Liver (tissue), 9 donors: ENCODE measurements around the gene CDC5L. TPM values are rescaled to one million over a fixed set of nuclear protein-coding genes. Genes with fewer than 3 reads are reported as not detected.

Experiments used
- DNase-seq: peaks from one replicate; pipeline ENCODE4 v3.0.0-alpha.2; 2017; ENCODE audit warnings: low spot score
- H3K27ac ChIP-seq, 2 donors: one replicate each; pipeline ENCODE4 v1.7.0; 2013; ENCODE audit warnings: inconsistent platforms in 2 of 2, low read length in 2 of 2, control low read depth in 1 of 2, low read depth in 1 of 2, mild to moderate bottlenecking in 1 of 2
- H3K27me3 ChIP-seq, 4 donors: one replicate each; pipeline versions ENCODE4 v1.6.1 to v1.7.0; 2013; ENCODE audit warnings: low read length in 3 of 4, inconsistent platforms in 1 of 4, mild to moderate bottlenecking in 1 of 4, moderate library complexity in 1 of 4; ENCODE audit not compliant: control insufficient read depth in 4 of 4, insufficient read depth in 4 of 4
- H3K36me3 ChIP-seq, 4 donors: one replicate each; pipeline versions ENCODE4 v1.6.1 to v1.7.0; 2013; ENCODE audit warnings: low read length in 3 of 4, mild to moderate bottlenecking in 3 of 4, low read depth in 1 of 4, moderate library complexity in 1 of 4; ENCODE audit not compliant: control insufficient read depth in 4 of 4, insufficient read depth in 3 of 4
- H3K4me1 ChIP-seq, 4 donors: one replicate each; pipeline versions ENCODE4 v1.6.1 to v1.7.0; 2013; ENCODE audit warnings: low read length in 3 of 4, mild to moderate bottlenecking in 3 of 4, moderate library complexity in 1 of 4; ENCODE audit not compliant: control insufficient read depth in 4 of 4, insufficient read depth in 4 of 4
- H3K4me3 ChIP-seq, 3 donors: one replicate each; pipeline versions ENCODE4 v1.6.1 to v1.7.0; 2013; ENCODE audit warnings: low read length in 3 of 3, control low read depth in 1 of 3, low read depth in 1 of 3, mild to moderate bottlenecking in 1 of 3
- H3K9ac ChIP-seq, 2 donors: one replicate each; pipeline ENCODE4 v1.7.0; 2013; ENCODE audit warnings: low read length in 2 of 2, mild to moderate bottlenecking in 2 of 2, moderate library complexity in 2 of 2, control low read depth in 1 of 2, low read depth in 1 of 2
- H3K9me3 ChIP-seq, 4 donors: one replicate each; pipeline versions ENCODE4 v1.6.1 to v1.7.0; 2013; ENCODE audit warnings: low read length in 3 of 4; ENCODE audit not compliant: control insufficient read depth in 4 of 4
- ATF3 ChIP-seq: IDR thresholded peaks from 2 replicates; pipeline ENCODE4 v1.6.1; 2016; ENCODE audit warnings: antibody characterized with exemption
- CTCF ChIP-seq: fragments of 150-350 bp; IDR thresholded peaks from 2 replicates; pipeline ENCODE4 v1.5.1; 2017; ENCODE audit warnings: improper control_type of control experiment, low read depth, low read length; ENCODE audit not compliant: missing input control
- EGR1 ChIP-seq, 2 donors: IDR thresholded peaks; 2 replicates each; pipeline ENCODE4 v1.6.1; 2016 to 2018; ENCODE audit warnings: antibody characterized with exemption in 2 of 2, low read depth in 2 of 2
- FOXA1 ChIP-seq: IDR thresholded peaks from 2 replicates; pipeline ENCODE4 v1.6.1; 2016; ENCODE audit warnings: antibody characterized with exemption
- FOXA2 ChIP-seq: IDR thresholded peaks from 2 replicates; pipeline ENCODE4 v1.6.1; 2016; ENCODE audit warnings: antibody characterized with exemption
- GABPA ChIP-seq, 2 donors: IDR thresholded peaks in 1 of 2; conservative IDR thresholded peaks in 1 of 2; 2 replicates each; pipeline ENCODE4 v1.6.1; 2016; ENCODE audit warnings: antibody characterized with exemption in 2 of 2, mild to moderate bottlenecking in 1 of 2, moderate library complexity in 1 of 2
- HNF4A ChIP-seq, 2 donors: conservative IDR thresholded peaks; 2 replicates each; pipeline ENCODE4 v1.6.1; 2016; ENCODE audit warnings: antibody characterized with exemption in 2 of 2, mild to moderate bottlenecking in 2 of 2
- HNF4G ChIP-seq: IDR thresholded peaks from 2 replicates; pipeline ENCODE4 v1.6.1; 2016; ENCODE audit warnings: antibody characterized with exemption
- JUND ChIP-seq, 2 donors: IDR thresholded peaks; 2 replicates each; pipeline ENCODE4 v1.6.1; 2016; ENCODE audit warnings: antibody characterized with exemption in 2 of 2
- MAX ChIP-seq: IDR thresholded peaks from 2 replicates; pipeline ENCODE4 v1.6.1; 2016; ENCODE audit warnings: antibody characterized with exemption
- NR2F2 ChIP-seq: IDR thresholded peaks from 2 replicates; pipeline ENCODE4 v1.6.1; 2016; ENCODE audit warnings: antibody characterized with exemption
- RAD21 ChIP-seq, 2 donors: IDR thresholded peaks; 2 replicates each; pipeline ENCODE4 v1.6.1; 2016; ENCODE audit warnings: antibody characterized with exemption in 2 of 2, mild to moderate bottlenecking in 2 of 2
- REST ChIP-seq: IDR thresholded peaks from 2 replicates; pipeline ENCODE4 v1.6.1; 2016; ENCODE audit warnings: antibody characterized with exemption, mild to moderate bottlenecking
- RXRA ChIP-seq, 2 donors: IDR thresholded peaks; 2 replicates each; pipeline ENCODE4 v1.6.1; 2017 to 2018; ENCODE audit warnings: antibody characterized with exemption in 2 of 2, mild to moderate bottlenecking in 1 of 2
- SP1 ChIP-seq: IDR thresholded peaks from 2 replicates; pipeline ENCODE4 v1.6.1; 2018; ENCODE audit warnings: antibody characterized with exemption, mild to moderate bottlenecking
- TAF1 ChIP-seq: conservative IDR thresholded peaks from 2 replicates; pipeline ENCODE4 v1.6.1; 2016; ENCODE audit warnings: antibody characterized with exemption, mild to moderate bottlenecking
- YY1 ChIP-seq: IDR thresholded peaks from 2 replicates; pipeline ENCODE4 v1.6.1; 2016; ENCODE audit warnings: antibody characterized with exemption, mild to moderate bottlenecking
- ZBTB33 ChIP-seq: IDR thresholded peaks from 2 replicates; pipeline ENCODE4 v1.6.1; 2016; ENCODE audit warnings: antibody characterized with exemption
- WGBS: extraction: QIAGEN DNeasy Blood & Tissue Kit; methylation state at CpG from one replicate; pipeline ENCODE4 v1.1.7; 2013; 5-methylcytosine and 5-hydroxymethylcytosine counted together
- polyA plus RNA-seq, 2 donors: library from polyadenylated mRNA; stranded (reverse) in 1 of 2; unstranded in 1 of 2; fragments of 200-250 nt in 1 of 2; fragments of >200 nt in 1 of 2; fragmentation: Nextera tagmentation in 1 of 2; extraction: Ambion mirVana in 1 of 2; gene quantifications; one replicate each; pipeline versions ENCODE4 v1.2.1 to v1.2.3, GENCODE V29; 2013 to 2015
- total RNA-seq, 2 donors: library from RNA; depleted of rRNA; stranded (reverse); fragments of >200 nt; gene quantifications; one replicate each; pipeline ENCODE4 v1.2.3, GENCODE V29; 2014
- donor health status: healthy.
- donor health status: healthy.
- donor health status: healthy.
- donor health status: healthy.
- donor health status: healthy.

CDC5L gene
- total and polyA plus RNA-seq, 4 donors = 5.4 to 12.3 (median 11.0) TPM

GRCh38 chr6:44463728-44464450, 76.4 kb downstream of the CDC5L start:
- Histone ChIP-seq H3K9me3 (no peaks in the 10 kb centered on the region), H3K4me3 (no peak overlapping the region), H3K4me1 (no peaks in the 10 kb centered on the region), H3K9ac (no peak overlapping the region), H3K36me3 (no peaks in the 10 kb centered on the region), H3K27me3 (no peaks in the 10 kb centered on the region), H3K27ac (no peak overlapping the region)
- TF ChIP-seq JUND (IDR thresholded peaks at IDR 0.05) = no peak
- TF ChIP-seq NR2F2 = no peak
- TF ChIP-seq FOXA1 = no peak
- TF ChIP-seq TAF1 = no peak
- no peak for TF ChIP-seq YY1
- no peak for TF ChIP-seq FOXA2
- TF ChIP-seq REST = no peak
- no peak for TF ChIP-seq CTCF
- no peak for TF ChIP-seq ZBTB33
- TF ChIP-seq RAD21 (IDR thresholded peaks at IDR 0.05) = no peak
- no peak for TF ChIP-seq EGR1 (IDR thresholded peaks at IDR 0.05; ENCODE audit: low read depth in 2 of 2)
- no peak for TF ChIP-seq GABPA (IDR thresholded peaks at IDR 0.05 in 1 of 2, conservative IDR thresholded peaks at IDR 0.05 in 1 of 2)
- TF ChIP-seq HNF4G = no peak
- TF ChIP-seq SP1 = no peak
- TF ChIP-seq ATF3 = no peak
- no peak for TF ChIP-seq HNF4A (conservative IDR thresholded peaks at IDR 0.05)
- TF ChIP-seq MAX = no peak
- no peak for TF ChIP-seq RXRA (IDR thresholded peaks at IDR 0.05)
- DNase-seq = no peak
- WGBS = 96% methylated on average over 11 of the region's 11 CpGs
